HUDEP-2 (cell line): ENCODE results near the gene WDR74.
A peak's percentile ranks its signal among the peaks of the same experiment; 100 is the strongest.

Source experiments
- DNase-seq, 76 experiments: peaks; one replicate each; lab custom pipeline; 2025; ENCODE audit not compliant: unreplicated experiment in 76 of 76; lab: John Stamatoyannopoulos, UW

Gene WDR74

GRCh38 chr11:62801071-62801470 is 38.3 kb downstream of the WDR74 start:
- no peak for DNase-seq

- no peak for DNase-seq
These were observed 39.9 kb downstream of the WDR74 start for GRCh38 chr11:62799486-62799885.

DNA sequence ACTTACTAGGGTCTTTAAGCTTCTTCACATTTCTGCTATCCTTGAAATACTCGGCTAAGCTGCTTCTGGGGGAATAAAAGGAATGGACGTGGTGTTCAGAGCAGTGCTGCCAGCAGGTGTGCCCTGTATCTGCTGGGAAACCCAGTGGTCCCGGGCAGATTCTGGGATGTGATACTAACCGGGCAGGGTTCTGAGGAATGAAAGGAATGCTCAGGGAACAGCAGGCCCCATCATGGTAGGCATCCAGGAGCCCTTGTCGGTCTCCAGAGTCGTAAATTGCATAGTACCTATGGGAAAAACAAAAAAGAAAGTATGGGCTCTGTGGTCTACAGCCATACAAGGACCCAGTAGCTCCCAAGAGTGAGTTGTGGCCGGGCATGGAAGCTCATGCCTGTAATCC is 43.1 kb downstream of the WDR74 start:
- no peak for DNase-seq

DNA sequence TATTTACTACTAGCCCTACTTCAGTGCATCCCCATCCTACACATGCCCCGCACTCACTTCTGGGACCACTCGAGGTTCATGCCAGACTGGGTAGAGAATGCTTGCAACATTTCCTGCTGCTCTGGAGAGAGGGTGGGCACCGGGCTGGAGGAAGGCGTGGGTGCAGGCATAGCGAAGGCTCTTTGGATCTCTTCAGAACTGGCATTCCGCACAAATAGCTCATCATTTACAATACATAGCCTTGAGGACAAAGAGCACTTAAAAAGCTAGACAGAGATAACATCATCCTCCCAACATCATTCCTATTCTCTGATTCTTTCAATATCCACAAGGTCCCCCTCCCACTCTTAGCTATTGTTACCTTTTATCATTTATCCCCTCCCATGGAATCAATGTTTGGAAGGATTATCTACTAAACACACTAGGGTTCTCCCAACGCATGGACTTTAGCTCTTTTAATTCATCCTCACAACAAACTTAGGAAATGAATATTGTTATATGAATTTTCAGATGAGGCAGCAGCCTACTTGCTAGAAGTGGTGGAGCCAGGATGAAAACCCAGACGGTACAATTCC is 45.1 kb downstream of the WDR74 start:
- no peak for DNase-seq

- peak in 1 of 76 experiments; percentile 31 for DNase-seq
These were observed 47.2 kb downstream of the WDR74 start for GRCh38 chr11:62792202-62792575.

GRCh38 chr11:62791501-62792201 is 47.7 kb downstream of the WDR74 start, which contains the start of gene TMEM223:
Gene TMEM223 (minus strand): TSS chr11:62792006. CDS start chr11:62791994, 12 bp downstream.
- DNase-seq: peak in 70 of 76 experiments; percentile 19 to 88 (median 70)

DNA sequence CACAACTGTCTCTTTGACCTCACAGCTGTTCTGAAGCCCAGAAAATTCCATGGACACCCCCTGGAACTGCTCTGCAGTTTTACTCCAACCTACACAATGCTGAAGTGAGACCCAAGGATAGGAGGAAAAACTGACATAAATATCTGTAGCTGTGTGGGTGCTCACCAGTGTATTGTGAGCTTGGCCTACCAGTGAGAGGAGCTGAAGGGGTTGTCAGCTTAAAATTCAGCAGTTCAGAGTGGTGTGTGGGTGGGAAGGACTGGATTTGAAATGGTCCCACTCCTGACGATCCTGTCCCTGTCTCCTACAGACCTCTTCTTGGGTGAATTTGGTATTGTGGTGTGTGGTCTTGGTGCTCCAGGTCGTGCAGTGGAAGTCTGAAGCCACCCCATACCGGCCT is 49.8 kb downstream of the WDR74 start:
- DNase-seq: no peak

DNA sequence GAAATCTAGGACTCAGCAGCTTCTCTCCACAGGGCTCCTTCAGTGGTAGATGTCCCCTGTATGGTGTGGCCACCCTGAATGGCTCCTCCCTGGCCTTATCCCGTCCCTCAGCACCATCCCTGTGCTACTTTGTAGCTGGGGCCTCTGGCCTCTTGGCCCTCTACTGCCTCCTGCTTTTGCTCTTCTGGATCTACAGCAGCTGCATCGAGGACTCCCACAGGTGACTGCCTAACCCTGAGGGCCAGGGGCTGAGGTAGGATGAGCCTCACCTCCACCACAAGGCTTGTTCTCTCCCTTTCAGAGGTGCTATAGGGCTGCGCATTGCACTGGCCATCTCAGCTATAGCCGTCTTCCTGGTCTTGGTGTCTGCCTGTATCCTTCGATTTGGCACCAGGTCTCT is 50.4 kb downstream of the WDR74 start:
- no peak for DNase-seq

- DNase-seq: peak; percentile 28 to 98 (median 93)
These were observed 52.2 kb downstream of the WDR74 start, which contains the start of gene TMEM179B for GRCh38 chr11:62787005-62787759. Gene TMEM179B (plus strand): TSS chr11:62787402. CDS start chr11:62787432, 30 bp downstream.

DNA sequence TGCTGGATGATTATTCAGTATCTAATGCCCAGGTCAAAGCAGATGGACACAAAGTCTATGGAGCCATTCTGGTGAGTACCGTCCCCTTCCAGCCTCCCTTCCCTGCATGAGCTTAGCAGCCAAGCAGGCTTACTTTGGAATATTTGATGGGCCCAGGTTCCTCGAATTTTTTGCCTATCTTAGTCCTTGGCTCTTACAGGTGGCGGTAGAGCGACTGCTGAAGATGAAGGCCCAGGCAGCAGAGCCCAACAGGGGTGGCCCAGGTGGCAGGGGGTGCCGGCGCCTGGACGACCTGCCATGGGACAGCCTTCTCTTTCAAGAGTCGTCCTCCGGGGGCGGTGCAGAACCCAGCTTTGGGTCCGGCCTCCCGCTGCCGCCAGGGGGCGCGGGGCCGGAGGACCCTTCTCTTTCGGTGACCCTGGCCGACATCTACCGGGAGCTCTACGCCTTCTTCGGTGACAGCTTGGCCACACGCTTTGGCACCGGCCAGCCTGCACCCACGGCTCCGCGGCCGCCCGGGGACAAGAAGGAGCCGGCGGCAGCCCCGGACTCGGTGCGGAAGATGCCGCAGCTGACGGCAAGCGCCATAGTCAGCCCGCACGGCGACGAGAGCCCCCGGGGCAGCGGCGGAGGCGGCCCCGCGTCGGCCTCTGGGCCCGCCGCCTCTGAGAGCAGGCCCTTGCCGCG is 52.9 kb downstream of the WDR74 start:
- peak in 72 of 76 experiments; percentile 29 to 87 (median 73) for DNase-seq
